OCI-LY7 (cell line): Measurements from ENCODE around the gene ZSCAN30. TPM values are rescaled to one million over a fixed set of nuclear protein-coding genes. Genes with fewer than 3 reads are reported as not detected.
A peak's percentile ranks its signal among the peaks of the same experiment; 100 is the strongest.

Source experiments
- BruUV-seq: library from RNA; stranded (reverse); fragments of 400-500 nt; replicated peaks from 2 replicates; lab custom pipeline; 2021; lab: Mats Ljungman, UMichigan
- CTCF ChIA-PET: fragments of 300-600 bp; sonication (Branson Sonifier 250); formaldehyde crosslinking; loops from one replicate; lab custom pipeline; 2022; ENCODE audit warnings: antibody characterized with exemption; ENCODE audit not compliant: unreplicated experiment; lab: Charles Lee
- POLR2A ChIA-PET: fragments of 300-600 bp; sonication (Branson Sonifier 250); formaldehyde crosslinking; loops from one replicate; lab custom pipeline; 2022; ENCODE audit warnings: antibody characterized with exemption; lab: Charles Lee
- DNase-seq: peaks from one replicate; pipeline ENCODE4 v3.0.0-alpha.2; 2015; ENCODE audit warnings: low spot score
- H2AFZ ChIP-seq: fragments of 200-600 bp; sonication (generic), shearing (Covaris generic); 2 replicates; pipeline ENCODE4 v1.6.1; 2014; ENCODE audit warnings: mild to moderate bottlenecking, antibody characterized with exemption, low read length, moderate library complexity
- H3K27ac ChIP-seq: fragments of 200-600 bp; sonication (generic); 2 replicates; pipeline ENCODE4 v1.5.1; 2014; ENCODE audit warnings: mixed run types, low read depth, mild to moderate bottlenecking, moderate library complexity, low read length, inconsistent platforms; ENCODE audit not compliant: poor library complexity, severe bottlenecking
- H3K36me3 ChIP-seq: fragments of 200-600 bp; sonication (generic); 2 replicates; pipeline ENCODE4 v1.6.1; 2014; ENCODE audit warnings: mild to moderate bottlenecking, antibody characterized with exemption, low read length, moderate library complexity, mixed read lengths; ENCODE audit not compliant: insufficient read depth
- H3K4me1 ChIP-seq: fragments of 200-600 bp; sonication (generic); 2 replicates; pipeline ENCODE4 v1.5.1; 2014; ENCODE audit warnings: mild to moderate bottlenecking, low read length; ENCODE audit not compliant: insufficient read depth, poor library complexity, severe bottlenecking
- H3K4me2 ChIP-seq: fragments of 200-600 bp; sonication (generic); 2 replicates; pipeline ENCODE4 v1.6.1; 2014; ENCODE audit warnings: mild to moderate bottlenecking, low read length
- H3K4me3 ChIP-seq: fragments of 200-600 bp; sonication (generic); 2 replicates; pipeline ENCODE4 v1.5.1; 2014; ENCODE audit warnings: mild to moderate bottlenecking, low read depth, low read length; ENCODE audit not compliant: poor library complexity, severe bottlenecking
- H3K79me2 ChIP-seq: fragments of 200-600 bp; sonication (generic); 2 replicates; pipeline ENCODE4 v1.6.1; 2016; ENCODE audit warnings: low read depth, mild to moderate bottlenecking, low read length, moderate library complexity, mixed read lengths; ENCODE audit not compliant: insufficient read depth
- H3K9me2 ChIP-seq: fragments of 200-600 bp; sonication (generic); 2 replicates; pipeline ENCODE4 v1.6.1; 2016; ENCODE audit warnings: mild to moderate bottlenecking, low read length, mixed read lengths; ENCODE audit not compliant: insufficient read depth
- H3K9me3 ChIP-seq: fragments of 200-600 bp; sonication (generic); 2 replicates; pipeline ENCODE4 v1.6.1; 2014; ENCODE audit warnings: mild to moderate bottlenecking, mixed run types, low read length, mixed read lengths
- H4K20me1 ChIP-seq: fragments of 200-600 bp; sonication (generic); 2 replicates; pipeline ENCODE4 v1.6.1; 2014; ENCODE audit warnings: mild to moderate bottlenecking, antibody characterized with exemption, low read length, moderate library complexity, mixed read lengths; ENCODE audit not compliant: insufficient read depth
- CTCF ChIP-seq: fragments of 200-600 bp; sonication (generic); conservative IDR thresholded peaks from 2 replicates; pipeline ENCODE4 v1.5.1; 2014; ENCODE audit warnings: mild to moderate bottlenecking, antibody characterized with exemption, low read length, moderate library complexity, mixed read lengths
- EZH2phosphoT487 ChIP-seq: fragments of 200-600 bp; sonication (generic); IDR thresholded peaks from 2 replicates; pipeline ENCODE4 v1.6.1; 2018; ENCODE audit warnings: low read depth, borderline replicate concordance, mild to moderate bottlenecking, mixed run types, antibody characterized with exemption, low read length, moderate library complexity, mixed read lengths
- intact Hi-C: fragments of 100-400 bp; cut with micrococcal nuclease; formaldehyde crosslinking; loops from one replicate; pipeline ENCODE4 v1.10.0; 2022; ENCODE audit not compliant: unreplicated experiment
- total RNA-seq, 2 experiments: library from RNA; depleted of rRNA in 1 of 2; stranded (reverse); fragments of >200 nt in 1 of 2; shearing (Covaris generic) in 1 of 2; gene quantifications; 2 replicates each; pipeline ENCODE4 v1.2.3, GENCODE V29; 2014 to 2022

The ZSCAN30 gene
- total RNA-seq, 2 experiments from 2014 or later, result 4.3 to 7.6 TPM

- BruUV-seq, result no TSS peak
- CTCF ChIA-PET, result no interaction called here
- Histone ChIP-seq H2AFZ (no peak overlapping the region), H3K9me2 (no peaks in the 10 kb centered on the region), H3K4me3 (peak overlapping the region; percentile 86), H4K20me1 (no peaks in the 10 kb centered on the region), H3K79me2 (0 out of 2 replicates have a peak, but pooled peaks cover 6% of the 10 kb centered on the region), H3K27ac (no peak overlapping the region), H3K36me3 (peaks cover 3% of the 10 kb centered on the region; the same call in 1 of the 2 replicates), H3K9me3 (no peaks in the 10 kb centered on the region), H3K4me1 (peaks cover 7% of the 10 kb centered on the region), H3K4me2 (peak overlapping the region; percentile 77)
- no peak for DNase-seq
- intact Hi-C loops, result loop anchor here (2.0 to 5.0 kb wide), 3 partner anchors 44 to 54 kb away; partner anchors contain the start of genes ZNF24 and ZNF397
- POLR2A ChIA-PET, result no interaction called here
- TF ChIP-seq CTCF, result no peak
Measured at GRCh38 chr18:35291166-35291565, 1.1 kb upstream of the ZSCAN30 start.

GRCh38 chr18:35289727-35290093 is 319 bp downstream of the ZSCAN30 start:
- Histone ChIP-seq H4K20me1 (no peaks in the 10 kb centered on the region), H3K4me3 (peak overlapping the region; percentile 86), H3K4me1 (peaks cover 7% of the 10 kb centered on the region), H3K27ac (peak overlapping the region; percentile 46), H2AFZ (peak overlapping the region; percentile 79), H3K9me2 (no peaks in the 10 kb centered on the region), H3K79me2 (0 out of 2 replicates have a peak, but pooled peaks cover 6% of the 10 kb centered on the region), H3K4me2 (peak overlapping the region; percentile 77), H3K36me3 (no peaks in the 10 kb centered on the region; the same call in 1 of the 2 replicates), H3K9me3 (no peaks in the 10 kb centered on the region)
- no peak for DNase-seq
- no TSS peak for BruUV-seq
- intact Hi-C loops, result loop anchor here (2.0 to 5.0 kb wide), 3 partner anchors 45 to 55 kb away; partner anchors contain the start of genes ZNF24 and ZNF397
- POLR2A ChIA-PET, result interaction anchor here (2.2 kb wide), 1 partner anchor 55 kb away, joined by 7 read pairs; the partner anchor contains the start of gene ZNF24
- CTCF ChIA-PET, result no interaction called here
- no peak for TF ChIP-seq CTCF
- no peak for TF ChIP-seq EZH2phosphoT487

- Histone ChIP-seq H3K4me1 (peaks cover 7% of the 10 kb centered on the region), H3K9me2 (no peaks in the 10 kb centered on the region), H3K79me2 (0 out of 2 replicates have a peak, but pooled peaks cover 6% of the 10 kb centered on the region), H3K27ac (peak overlapping the region; percentile 46), H3K9me3 (no peaks in the 10 kb centered on the region), H3K36me3 (no peaks in the 10 kb centered on the region; the same call in 1 of the 2 replicates), H2AFZ (peak overlapping the region; percentile 79), H3K4me3 (peak overlapping the region; percentile 86), H3K4me2 (peak overlapping the region; percentile 77), H4K20me1 (no peaks in the 10 kb centered on the region)
- intact Hi-C loops, result no loop called here
- ChIA-PET POLR2A (interaction anchor here (2.2 kb wide), 1 partner anchor 55 kb away, joined by 7 read pairs; the partner anchor contains the start of gene ZNF24), CTCF (no interaction called here)
- BruUV-seq, result TSS peak; percentile 85
- no peak for TF ChIP-seq EZH2phosphoT487
- TF ChIP-seq CTCF, result no peak
- peak; percentile 1 for DNase-seq
Measured at GRCh38 chr18:35289293-35289692, 736 bp downstream of the ZSCAN30 start.
